ENCODE results near the gene NLRP2B.
"Not testable (repeated sequence)": the region's sequence is repeated elsewhere in the genome, so short reads cannot be mapped to it uniquely, and the experiment has no call there.

NLRP2B gene

GRCh38 chrX:57680160-57680559 is at the start of gene NLRP2B:
Gene NLRP2B, minus strand, starts transcription at chrX:57680260.
- no peak for DNase-seq

DNA sequence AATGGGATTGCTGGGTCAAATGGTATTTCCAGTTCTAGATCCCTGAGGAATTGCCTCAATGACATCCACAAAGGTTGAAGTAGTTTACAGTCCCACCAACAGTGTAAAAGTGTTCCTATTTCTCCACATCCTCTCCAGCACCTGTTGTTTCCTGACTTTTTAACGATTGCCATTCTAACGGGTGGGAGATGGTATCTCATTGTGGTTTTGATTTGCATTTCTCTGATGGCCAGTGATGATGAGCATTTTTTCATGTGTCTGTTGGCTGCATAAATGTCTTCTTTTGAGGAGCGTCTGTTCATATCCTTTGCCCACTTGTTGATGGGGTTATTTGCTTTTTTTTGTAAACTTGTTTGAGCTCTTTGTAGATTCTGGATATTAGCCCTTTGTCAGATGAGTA is 45.9 kb upstream of the NLRP2B start:
- not testable (repeated sequence) for DNase-seq

- DNase-seq, result no peak
Observed at GRCh38 chrX:57681341-57681740, 1.3 kb upstream of the NLRP2B start.

GRCh38 chrX:57678686-57679428 is 1.2 kb downstream of the NLRP2B start:
- DNase-seq, result no peak

DNA sequence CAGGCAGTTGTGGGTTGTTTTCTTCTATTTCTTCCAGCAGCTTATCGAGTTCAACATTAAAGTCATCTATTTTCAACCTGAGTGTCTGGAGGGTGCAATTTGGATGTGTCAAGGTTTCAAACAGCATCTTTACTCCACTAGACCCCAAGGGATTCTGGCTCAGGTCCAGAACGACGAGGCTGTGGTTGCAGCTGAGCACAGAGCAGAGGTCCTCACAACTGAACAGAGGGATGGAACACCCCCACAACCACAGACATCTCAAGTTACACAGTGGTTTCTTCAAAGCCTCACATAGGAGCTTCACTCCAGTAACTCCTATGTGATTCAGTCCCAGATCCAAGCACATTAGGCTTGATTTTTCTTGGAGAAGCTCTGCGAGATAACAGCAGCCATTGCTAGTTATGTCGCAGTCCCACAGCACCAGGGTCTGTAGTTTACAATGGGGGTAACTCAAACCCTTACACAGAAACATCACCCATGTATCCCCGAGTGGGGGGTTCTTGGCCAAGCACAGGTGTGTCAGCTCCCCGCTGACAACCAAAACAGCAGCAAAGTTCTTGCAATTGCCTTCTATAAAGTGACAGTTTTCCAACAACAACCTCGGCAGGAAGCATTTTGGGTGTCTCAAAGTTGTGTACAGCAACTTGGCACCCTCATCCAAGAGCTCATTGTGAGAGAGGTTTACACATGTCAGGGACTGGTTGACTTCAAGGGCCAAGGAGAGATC is 2.8 kb downstream of the NLRP2B start:
- no peak for DNase-seq

GRCh38 chrX:57675320-57675719 is 4.7 kb downstream of the NLRP2B start:
- no peak for DNase-seq

- DNase-seq, result no peak
Observed at GRCh38 chrX:57674861-57675260, 5.2 kb downstream of the NLRP2B start.

- no peak for DNase-seq
Observed at GRCh38 chrX:57669961-57670360, 10.1 kb downstream of the NLRP2B start.

GRCh38 chrX:57667010-57667409 is 13.1 kb downstream of the NLRP2B start:
- no peak for DNase-seq

DNA sequence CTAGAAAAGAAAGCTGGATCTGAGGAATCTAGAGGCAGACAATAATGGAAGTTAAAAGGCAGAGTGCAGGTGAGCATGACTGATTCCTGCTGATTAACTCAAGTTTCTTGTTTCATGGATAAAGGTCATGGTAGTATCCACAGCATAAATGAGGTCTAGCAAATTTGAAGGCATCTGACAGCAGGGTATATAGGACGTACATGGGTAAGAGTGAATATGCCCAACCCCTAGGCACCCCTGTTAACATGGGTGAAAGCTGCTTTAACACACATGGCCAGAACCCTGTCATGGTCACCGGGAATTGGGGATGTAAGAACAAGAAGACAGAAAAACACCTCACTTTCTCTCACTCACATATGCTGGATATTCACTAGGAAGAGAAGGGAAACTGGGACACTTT is 25.0 kb downstream of the NLRP2B start:
- no peak for DNase-seq

GRCh38 chrX:57652705-57653104 is 27.4 kb downstream of the NLRP2B start:
- DNase-seq, result no peak

DNA sequence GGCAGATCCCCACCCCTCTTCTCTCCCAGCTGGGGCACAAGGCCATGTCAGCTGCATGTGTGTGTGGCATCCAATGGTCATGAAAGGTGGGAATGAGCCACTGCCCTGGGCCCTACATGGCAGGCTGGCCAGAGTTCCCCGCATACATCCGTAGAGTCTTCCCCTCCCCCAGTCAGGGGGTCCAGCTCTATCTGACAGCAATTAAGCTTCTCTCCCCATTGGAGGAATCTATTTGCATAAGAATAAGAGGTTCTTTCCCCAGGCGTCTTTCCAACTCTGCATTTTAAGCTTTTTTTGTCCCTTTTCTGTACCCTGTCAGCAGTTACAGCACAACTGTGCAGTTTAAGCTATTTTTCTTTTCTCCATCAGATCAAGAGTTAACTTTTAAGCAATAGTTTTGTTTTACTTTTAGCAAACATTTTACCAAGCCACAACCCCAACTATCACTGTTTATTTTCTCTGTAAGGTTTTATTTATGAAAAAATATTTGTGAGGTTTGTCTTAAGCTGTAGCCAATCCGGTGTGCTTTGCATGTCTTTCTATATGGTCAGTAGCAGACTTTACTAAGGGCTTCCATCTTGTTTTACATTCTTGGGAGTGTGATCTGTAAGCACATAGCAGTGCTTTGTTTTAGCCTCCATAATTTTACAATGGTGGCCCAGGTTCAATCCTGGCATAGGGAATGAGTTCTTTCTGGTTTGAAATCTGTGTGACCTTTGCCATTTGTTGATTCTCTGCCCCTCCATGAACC is 28.7 kb downstream of the NLRP2B start:
- no peak for DNase-seq

DNA sequence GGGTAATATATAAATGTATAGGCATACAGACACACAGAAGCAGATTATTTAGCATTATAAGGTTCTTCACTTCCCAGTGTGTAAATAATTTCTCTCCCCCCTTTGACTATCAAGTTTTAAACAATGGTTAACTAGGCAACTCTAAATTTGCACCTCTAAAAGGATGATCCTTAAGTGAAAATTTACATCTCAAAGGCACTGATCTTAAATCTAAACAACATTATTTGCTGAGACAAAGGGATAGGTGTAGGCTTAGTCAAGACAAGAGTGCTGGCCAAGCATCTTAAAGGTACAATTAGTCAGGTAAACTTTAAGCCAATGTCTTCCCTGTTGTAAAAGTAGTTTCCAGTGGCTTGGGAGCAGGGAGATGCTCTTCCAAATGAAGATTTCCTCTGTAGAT is 33.0 kb downstream of the NLRP2B start:
- DNase-seq, result no peak

- DNase-seq, result no peak
Observed at GRCh38 chrX:57643698-57644097, 36.4 kb downstream of the NLRP2B start.

GRCh38 chrX:57641338-57641737 is 38.7 kb downstream of the NLRP2B start:
- DNase-seq, result no peak

DNA sequence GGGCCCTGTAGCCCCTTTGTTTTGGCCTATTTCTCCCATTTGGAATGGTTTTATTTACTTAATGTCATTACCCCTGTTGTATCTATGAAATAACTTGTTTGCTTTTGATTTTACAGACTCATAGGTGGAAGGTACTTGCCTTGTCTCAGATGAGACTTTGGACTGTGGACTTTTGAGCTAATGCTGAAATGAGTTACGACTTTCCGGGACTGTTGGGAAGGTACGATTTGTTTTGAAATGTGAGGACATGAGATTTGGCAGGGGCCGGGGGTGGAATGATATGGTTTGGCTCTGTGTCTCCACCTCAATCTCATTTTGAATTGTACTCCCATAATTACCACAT is 39.4 kb downstream of the NLRP2B start:
- DNase-seq, result no peak

DNA sequence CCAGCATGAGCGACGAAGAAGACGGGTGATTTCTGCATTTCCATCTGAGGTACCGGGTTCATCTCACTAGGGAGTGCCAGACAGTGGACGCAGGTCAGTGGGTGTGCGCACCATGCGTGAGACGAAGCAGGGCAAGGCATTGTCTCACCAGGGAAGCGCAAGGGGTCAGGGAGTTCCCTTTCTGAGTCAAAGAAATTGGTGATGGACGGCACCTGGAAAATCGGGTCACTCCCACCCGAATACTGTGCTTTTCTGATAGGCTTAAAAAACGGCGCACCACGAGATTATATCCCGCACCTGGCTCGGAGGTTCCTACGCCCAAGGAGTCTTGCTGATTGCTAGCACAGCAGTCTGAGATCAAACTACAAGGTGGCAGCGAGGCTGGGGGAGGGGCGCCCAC is 50.6 kb downstream of the NLRP2B start:
- DNase-seq, result not testable (repeated sequence)
